ENCODE data around the gene ELN. TPM values are rescaled to one million over a fixed set of nuclear protein-coding genes. Genes with fewer than 3 reads are reported as not detected.

The ELN gene
- total RNA-seq, 2 donors from 2014 or later: 92.6 to 131 TPM

DNA sequence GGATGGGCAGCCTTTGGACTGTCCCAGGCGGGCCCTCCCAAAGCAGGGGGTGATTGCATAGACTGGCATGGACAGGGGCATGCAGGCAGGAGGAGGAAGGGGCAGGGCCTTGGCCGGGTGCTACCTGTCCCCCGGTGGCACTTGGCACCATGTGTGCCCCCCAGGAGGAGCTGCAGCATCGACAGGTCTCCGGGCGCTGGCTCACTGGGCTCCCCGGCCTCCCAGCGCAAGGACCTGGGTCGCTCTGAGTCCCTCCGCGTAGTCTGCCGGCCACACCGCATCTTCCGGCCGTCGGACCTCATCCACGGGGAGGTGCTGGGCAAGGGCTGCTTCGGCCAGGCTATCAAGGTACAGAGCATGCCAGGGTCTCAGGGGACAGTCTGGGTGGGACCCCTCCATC, 78.9 kb downstream of the ELN start:
- 95 to 100% methylated on average over 3 to 16 of the region's 18 CpGs for WGBS, 2 donors
- no peaks in the 10 kb centered on the region for H3K9me3 ChIP-seq
- no peaks in the 10 kb centered on the region for H3K27me3 ChIP-seq
- H3K4me1 ChIP-seq: no peaks in the 10 kb centered on the region
- intact Hi-C loops (cut with DNase I): no loop called here
- H3K4me3 ChIP-seq: no peak overlapping the region
- peaks cover 2 to 8% of the 10 kb centered on the region in 2 donors for H3K36me3 ChIP-seq (replicated peaks in 1 of 2; ENCODE audit: insufficient read depth in 1 of 2, low read depth in 2 of 2)
- DNase-seq (no peak), ATAC-seq (no peak)
- no peak overlapping the region for H3K27ac ChIP-seq
- TF ChIP-seq, protein P1, sequence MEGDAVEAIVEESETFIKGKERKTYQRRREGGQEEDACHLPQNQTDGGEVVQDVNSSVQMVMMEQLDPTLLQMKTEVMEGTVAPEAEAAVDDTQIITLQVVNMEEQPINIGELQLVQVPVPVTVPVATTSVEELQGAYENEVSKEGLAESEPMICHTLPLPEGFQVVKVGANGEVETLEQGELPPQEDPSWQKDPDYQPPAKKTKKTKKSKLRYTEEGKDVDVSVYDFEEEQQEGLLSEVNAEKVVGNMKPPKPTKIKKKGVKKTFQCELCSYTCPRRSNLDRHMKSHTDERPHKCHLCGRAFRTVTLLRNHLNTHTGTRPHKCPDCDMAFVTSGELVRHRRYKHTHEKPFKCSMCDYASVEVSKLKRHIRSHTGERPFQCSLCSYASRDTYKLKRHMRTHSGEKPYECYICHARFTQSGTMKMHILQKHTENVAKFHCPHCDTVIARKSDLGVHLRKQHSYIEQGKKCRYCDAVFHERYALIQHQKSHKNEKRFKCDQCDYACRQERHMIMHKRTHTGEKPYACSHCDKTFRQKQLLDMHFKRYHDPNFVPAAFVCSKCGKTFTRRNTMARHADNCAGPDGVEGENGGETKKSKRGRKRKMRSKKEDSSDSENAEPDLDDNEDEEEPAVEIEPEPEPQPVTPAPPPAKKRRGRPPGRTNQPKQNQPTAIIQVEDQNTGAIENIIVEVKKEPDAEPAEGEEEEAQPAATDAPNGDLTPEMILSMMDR (IDR thresholded peaks at IDR 0.05): no peak
- TF ChIP-seq POLR2A (IDR thresholded peaks at IDR 0.05): no peak

DNA sequence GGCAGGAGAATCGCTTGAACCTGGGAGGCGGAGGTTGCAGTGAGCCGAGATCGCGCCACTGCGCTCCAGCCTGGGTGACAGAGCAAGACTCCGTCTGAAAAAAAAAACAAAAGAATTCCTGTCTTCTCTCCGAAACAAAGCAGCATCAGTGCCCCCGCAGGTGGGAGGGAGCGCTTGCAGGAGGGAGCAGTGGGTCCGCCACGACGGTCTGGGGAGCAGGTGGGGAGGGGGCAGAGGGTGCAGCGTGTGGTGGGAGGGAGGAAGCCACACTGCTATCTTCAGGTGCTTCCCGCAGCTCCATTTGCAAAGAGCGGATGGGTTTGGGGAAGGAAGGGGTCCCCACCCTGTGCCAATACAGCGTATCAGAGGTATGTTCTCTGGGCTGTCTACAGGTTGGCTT, 87.4 kb downstream of the ELN start:
- Histone ChIP-seq H3K9me3 (no peaks in the 10 kb centered on the region), H3K36me3 (replicated peaks in 1 of 2; ENCODE audit: insufficient read depth in 1 of 2, low read depth in 2 of 2) (peaks cover 0 to 4% of the 10 kb centered on the region in 2 donors), H3K27me3 (no peaks in the 10 kb centered on the region), H3K27ac (no peak overlapping the region), H3K4me1 (no peaks in the 10 kb centered on the region), H3K4me3 (no peak overlapping the region)
- TF ChIP-seq, protein P1 (IDR thresholded peaks at IDR 0.05): no peak
- no peak for TF ChIP-seq POLR2A (IDR thresholded peaks at IDR 0.05)
- WGBS, 2 donors: 79 to 83% methylated on average over 16 to 17 of the region's 17 CpGs
- ATAC-seq: no peak
- intact Hi-C loops (cut with DNase I): no loop called here
- no peak for DNase-seq

DNA sequence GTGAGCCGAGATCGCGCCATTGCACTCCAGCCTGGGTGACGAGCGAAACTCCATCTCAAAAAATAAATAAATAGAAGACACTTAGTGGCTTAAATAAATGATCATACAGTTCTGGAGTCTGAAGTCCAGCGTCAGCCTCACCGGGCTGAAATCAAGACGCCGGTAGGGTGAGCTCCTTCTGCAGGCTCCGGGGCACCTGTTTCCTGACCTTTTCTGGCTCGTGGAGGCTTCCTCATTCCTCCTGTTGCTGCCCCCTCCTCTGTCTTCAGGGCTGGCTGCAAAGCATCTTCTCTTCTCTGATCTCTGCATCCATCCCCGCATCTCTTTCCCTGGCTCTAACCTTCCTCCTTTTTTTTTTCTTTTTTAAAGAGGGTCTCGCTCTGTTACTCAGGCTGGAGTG, 88.4 kb downstream of the ELN start:
- Histone ChIP-seq H3K9me3 (no peaks in the 10 kb centered on the region), H3K36me3 (replicated peaks in 1 of 2; ENCODE audit: insufficient read depth in 1 of 2, low read depth in 2 of 2) (peaks cover 0 to 4% of the 10 kb centered on the region in 2 donors), H3K27me3 (no peaks in the 10 kb centered on the region), H3K4me1 (no peaks in the 10 kb centered on the region), H3K27ac (no peak overlapping the region), H3K4me3 (no peak overlapping the region)
- DNase-seq (no peak), ATAC-seq (no peak)
- 88 to 93% methylated on average over 10 to 11 of the region's 13 CpGs for WGBS, 2 donors
- no peak for TF ChIP-seq POLR2A (IDR thresholded peaks at IDR 0.05)
- TF ChIP-seq, protein P1 (IDR thresholded peaks at IDR 0.05): no peak
- intact Hi-C loops (cut with DNase I): no loop called here

Other genes with a start within 250 kb of the ELN start
- gene CLDN4, start 197.2 kb upstream of the ELN start, total RNA-seq: 10 to 100 TPM; 65.6 to 76.8 TPM
- 1 to 10 TPM; 2.1 to 3.3 TPM for gene METTL27, start 185.7 kb upstream of the ELN start, total RNA-seq
- gene TMEM270, start 167.0 kb upstream of the ELN start, total RNA-seq: not detected
- gene LIMK1, start 55.6 kb downstream of the ELN start, total RNA-seq: 10 to 100 TPM; 10.1 to 27.4 TPM
- 100 to 1,000 TPM; 107 to 163 TPM for gene EIF4H, start 146.2 kb downstream of the ELN start, total RNA-seq
- gene LAT2, start 181.8 kb downstream of the ELN start, total RNA-seq: 10 to 100 TPM in 1 of 2 donors, under 1 TPM in 1; 0.99 to 12.5 TPM
- 10 to 100 TPM in 1 of 2 donors, 1 to 10 TPM in 1; 7.9 to 10.1 TPM for gene RFC2, start 226.2 kb downstream of the ELN start, total RNA-seq